ENCODE data around the gene C16orf46.

The C16orf46 gene

GRCh38 chr16:81073560-81074330 lies 3.3 kb downstream of the C16orf46 start:
- no peak for DNase-seq

DNA sequence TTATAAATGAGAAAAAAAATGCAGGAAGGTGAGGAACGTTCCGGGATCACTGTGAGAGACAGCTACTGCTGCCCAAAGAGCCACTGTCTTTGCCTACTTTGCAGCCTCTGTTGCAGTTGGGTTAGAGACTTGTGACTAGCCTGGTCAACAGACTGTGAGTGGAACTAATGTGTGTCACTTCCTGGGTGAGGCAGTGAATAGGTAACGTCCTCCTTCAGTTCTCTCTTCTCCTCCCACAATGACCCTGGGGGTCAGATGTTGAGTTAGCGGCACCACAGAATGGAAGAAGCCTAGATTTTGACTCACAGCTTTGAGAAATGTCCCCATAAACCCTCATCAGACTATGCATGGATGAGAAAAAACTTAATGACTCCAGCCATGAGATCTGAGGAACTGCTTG lies 5.2 kb downstream of the C16orf46 start:
- no peak for DNase-seq

DNA sequence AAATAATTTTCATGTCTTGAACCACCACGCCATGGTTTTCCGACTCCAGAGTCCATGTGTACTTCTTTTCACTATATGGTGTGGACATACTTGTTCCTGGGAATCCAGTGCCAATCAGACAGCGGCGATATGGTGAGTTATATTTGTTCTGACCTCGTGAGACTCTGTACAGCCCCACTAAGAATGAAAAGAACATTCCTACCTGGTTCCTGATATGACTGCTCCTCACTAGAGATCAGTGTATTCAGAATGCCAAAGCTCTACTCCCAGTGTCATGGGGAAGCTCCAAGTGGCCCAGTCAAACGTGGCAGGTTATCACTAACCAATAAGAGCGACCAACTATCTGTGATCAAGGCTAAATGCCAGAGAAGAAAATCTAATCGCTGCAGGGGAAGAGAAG lies 6.1 kb downstream of the C16orf46 start:
- DNase-seq = no peak

- no peak for DNase-seq
These were observed 8.0 kb downstream of the C16orf46 start for GRCh38 chr16:81069063-81069462.

DNA sequence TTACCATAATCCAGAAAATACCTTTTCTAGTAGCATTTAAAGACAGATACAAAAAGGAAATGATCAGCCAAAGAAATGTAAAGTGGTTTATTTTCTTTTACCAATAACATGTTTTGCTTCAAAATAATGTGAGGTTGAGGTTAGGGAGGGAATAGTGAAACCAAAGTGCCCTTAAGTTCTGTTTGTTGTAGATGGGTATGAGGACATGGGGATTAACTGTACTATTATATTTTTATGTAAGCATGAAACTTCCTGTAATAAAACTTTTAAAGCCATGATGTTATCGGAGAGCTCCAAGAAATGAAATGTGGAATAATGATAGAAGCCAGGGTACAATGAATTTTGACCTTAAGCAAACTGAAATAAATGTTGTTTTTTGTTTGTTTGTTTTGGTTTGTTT lies 9.9 kb downstream of the C16orf46 start:
- DNase-seq = no peak

- DNase-seq = no peak
These were observed 10.4 kb downstream of the C16orf46 start for GRCh38 chr16:81066681-81067080.

GRCh38 chr16:81061871-81062608 lies 15.0 kb downstream of the C16orf46 start:
- no peak for DNase-seq

DNA sequence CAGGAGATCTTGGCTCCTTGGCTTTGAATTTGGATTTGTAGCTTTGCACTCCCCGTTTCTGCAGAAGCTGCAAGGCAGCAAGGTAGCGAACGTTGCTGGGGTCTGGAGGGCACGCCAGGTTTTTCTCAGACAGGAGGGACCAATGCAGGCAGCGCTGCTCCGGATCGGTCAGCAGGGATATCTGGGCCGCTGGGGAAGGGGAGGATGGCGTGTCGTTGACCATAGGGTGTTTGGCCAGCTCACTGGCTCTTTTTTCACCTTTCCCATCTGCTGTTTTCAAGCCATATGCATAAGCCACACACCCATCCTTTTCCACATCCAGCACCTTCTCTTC lies 15.8 kb downstream of the C16orf46 start:
- no peak for DNase-seq

DNA sequence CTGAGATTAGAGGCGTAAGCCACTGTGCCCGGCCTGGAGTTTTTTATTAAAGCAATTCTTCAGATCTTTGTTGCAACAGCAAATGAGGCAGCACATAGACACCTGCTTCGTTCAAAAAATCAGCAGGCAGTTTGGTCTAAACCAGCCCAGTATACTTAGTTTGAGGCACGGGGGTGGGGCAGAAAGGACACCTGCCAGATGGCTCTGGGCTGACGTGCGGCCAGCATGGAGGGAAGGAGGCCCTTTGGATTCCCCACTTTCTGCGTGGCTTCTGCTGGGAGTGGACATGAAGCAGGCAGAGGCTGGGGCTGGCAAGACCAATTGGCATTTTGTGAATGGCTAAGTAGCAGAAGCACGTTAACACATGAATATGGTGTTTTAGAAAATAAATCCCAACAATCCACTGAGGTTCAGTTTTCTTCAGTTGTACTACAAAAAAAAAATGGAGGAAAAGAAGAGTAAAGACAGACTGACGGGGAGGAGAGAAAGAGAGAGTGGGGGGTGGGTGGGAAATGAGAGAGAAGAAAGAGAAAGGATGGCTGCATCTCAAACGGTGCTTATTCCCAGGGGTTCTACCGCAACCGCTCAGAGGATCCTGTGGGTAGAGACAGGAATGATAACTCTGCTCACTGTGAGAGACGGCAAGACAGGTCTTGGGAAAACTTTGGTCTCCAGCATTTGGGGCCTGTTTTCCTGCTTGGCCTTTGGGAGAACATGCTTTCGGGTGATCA lies 16.3 kb downstream of the C16orf46 start:
- no peak for DNase-seq

GRCh38 chr16:81053761-81054160 lies 23.3 kb downstream of the C16orf46 start:
- no peak for DNase-seq

DNA sequence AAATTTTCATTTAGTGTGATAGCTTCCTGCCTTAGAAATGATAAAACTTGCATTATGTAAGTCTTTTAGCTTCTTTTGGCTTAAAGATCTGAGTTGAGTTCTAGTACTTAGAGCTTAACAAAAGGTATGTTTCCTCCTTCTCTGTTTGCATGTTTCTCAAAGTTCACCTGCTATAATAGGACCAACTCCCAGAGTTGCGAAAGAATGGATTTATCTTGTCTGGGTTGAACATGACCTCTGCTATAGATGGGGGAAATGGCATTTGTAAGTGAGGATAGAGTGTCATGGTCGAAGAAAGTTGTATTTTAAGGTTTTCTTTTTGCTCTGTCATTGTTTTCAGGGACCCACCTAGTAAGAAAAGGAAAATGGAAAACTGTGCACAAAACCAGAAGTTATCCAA lies 34.2 kb downstream of the C16orf46 start:
- DNase-seq = no peak

DNA sequence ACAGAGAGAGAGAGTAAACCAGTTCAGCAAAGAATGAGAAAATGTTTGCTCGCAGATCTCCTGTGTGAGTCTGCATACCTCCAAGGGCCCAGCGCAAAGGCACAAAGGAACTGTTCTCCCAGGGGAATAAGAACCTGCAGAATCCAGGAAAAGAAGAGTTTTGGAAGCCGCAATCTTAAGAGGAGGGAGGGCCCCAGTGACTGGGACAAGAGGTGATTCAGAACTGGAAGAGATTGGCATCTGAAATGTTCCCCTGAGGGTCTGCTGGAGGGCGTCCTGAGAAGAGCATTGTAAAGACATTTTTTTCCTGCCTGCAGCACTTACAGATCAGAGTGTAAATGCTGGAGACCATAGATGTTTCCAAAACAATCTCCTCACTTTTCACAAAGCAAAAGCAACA lies 35.3 kb downstream of the C16orf46 start:
- DNase-seq = no peak

- no peak for DNase-seq
These were observed 36.2 kb downstream of the C16orf46 start for GRCh38 chr16:81040842-81041241.

DNA sequence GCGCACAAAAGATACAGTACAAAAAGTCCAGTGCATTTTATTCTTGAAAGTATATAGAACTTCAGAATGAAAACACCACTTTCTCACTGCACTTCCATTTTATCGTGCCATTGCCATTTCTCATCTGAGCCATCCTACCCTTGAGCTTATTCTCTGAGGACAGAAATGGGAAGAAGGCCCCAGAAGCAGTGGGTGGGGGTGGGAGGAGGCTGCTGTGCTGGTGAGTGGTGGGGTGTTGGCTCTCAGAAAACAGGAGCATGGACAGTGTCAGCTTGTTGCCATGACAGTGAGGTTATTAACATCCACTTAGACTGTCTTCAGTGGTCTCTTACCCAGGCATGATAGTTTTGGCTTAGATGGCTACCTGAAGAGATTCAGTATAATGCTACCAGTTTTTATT lies 36.9 kb downstream of the C16orf46 start:
- no peak for DNase-seq

DNA sequence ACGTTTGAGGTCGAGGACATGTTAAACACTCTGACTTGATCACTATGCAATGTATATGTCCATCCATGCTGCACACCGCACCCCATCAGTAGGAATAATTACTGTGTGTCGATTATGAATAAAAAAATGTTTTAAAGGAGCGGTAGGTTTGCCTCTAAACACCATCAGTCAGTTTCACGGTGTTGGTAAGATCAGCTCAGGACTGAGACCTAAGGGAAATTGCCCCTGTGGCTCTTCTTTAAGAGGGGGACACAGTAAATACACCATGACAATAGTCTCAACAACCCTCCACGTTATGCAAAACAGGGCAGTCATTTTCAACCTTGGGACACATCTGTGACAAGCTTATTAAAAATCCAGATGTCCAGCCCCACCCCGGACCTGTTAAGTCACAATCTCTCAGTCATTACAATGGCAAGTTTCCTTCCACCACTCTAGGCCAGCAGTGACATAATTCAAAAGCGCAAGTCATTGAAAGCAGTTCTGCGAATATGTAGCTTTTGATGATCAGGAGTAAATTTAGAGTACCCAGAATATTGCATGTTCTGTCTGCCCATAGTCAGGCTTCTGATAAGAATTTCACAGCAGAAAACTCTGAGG lies 40.2 kb downstream of the C16orf46 start:
- peak; percentile 73 for DNase-seq

GRCh38 chr16:81035975-81036750 lies 40.9 kb downstream of the C16orf46 start:
- DNase-seq = peak; percentile 21

- peak; percentile 87 for DNase-seq
These were observed 41.6 kb downstream of the C16orf46 start, which contains the start of gene ATMIN for GRCh38 chr16:81035398-81035974. Gene ATMIN, plus strand, starts transcription at chr16:81035842. Its CDS starts 29 bp downstream, at chr16:81035871.

DNA sequence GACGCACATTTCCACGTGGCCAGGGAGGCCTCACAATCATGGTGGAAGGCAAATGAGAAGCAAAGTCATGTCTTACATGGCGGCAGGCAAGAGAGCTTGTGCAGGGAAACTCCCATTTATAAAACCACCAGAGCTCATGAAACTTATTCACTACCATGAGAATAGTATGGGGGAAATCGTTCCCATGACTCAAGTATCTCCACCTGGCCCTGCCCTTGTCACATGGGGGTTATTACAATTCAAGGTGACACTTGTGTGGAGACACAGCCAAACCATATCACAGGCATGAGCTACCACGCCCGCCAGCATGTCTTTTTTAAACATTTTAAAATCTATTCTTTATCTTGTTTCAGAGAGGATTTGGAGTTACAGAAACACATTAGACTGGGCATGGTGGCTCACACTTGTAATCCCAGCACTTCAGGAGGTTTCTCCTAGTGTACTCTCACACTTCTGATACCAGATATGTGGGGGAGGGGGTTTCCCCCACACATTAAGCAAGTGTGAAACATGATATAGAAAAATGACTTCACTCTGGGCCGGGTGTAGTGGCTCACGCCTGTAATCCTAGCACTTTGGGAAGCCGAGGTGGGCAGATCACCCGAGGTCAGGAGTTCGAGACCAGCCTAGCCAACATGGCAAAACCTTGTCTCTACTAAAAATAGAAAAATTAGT lies 47.0 kb downstream of the C16orf46 start:
- no peak for DNase-seq

DNA sequence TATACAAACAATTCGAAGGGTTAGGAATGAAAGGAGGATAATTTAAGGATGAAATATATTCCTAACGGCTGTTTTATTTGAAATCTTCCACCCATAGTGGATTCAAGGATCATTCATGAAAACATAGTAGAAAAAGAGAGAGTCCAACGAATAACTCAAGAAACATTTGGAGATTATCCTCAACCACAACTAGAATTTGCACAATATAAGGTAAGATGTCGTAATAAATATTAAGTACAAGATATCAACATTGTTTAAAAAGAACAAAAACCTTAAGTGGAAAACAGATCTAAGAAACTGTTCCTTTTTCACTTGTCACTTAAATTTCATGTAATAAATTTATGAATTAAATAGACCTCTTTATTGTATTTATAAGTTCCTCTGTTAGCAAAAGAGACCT lies 50.6 kb downstream of the C16orf46 start:
- no peak for DNase-seq

GRCh38 chr16:81018496-81018895 lies 58.5 kb downstream of the C16orf46 start:
- DNase-seq = no peak

DNA sequence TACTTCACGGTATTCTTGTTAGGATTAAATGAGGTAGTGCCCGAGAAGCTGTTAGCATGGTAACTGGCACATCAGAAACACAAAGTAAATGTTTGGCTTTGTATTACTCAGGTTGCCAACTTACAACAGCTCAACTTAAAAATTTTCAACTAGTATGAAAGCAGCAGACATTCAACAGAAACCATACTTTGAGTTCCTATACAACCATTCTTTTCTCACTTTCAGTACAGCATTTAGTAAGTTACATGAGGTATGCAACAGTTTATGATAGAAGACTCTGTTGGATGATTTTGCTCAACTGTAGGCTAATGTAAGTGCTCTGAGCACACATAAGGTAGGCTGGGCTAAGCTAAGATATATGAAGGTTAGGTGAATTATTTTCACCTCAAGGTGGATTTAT lies 62.4 kb downstream of the C16orf46 start:
- DNase-seq = no peak

GRCh38 chr16:81012974-81013373 lies 64.1 kb downstream of the C16orf46 start:
- DNase-seq = no peak

Data from hematopoietic multipotent progenitor cell treated with erythropoietin and hydrocortisone succinate and interleukin-3 and kit ligand, for 8 days (in vitro differentiated cells).